ENCODE measurements around the gene DISC1.
"Not testable (repeated sequence)": the region's sequence is repeated elsewhere in the genome, so short reads cannot be mapped to it uniquely, and the experiment has no call there.

The DISC1 gene

DNA sequence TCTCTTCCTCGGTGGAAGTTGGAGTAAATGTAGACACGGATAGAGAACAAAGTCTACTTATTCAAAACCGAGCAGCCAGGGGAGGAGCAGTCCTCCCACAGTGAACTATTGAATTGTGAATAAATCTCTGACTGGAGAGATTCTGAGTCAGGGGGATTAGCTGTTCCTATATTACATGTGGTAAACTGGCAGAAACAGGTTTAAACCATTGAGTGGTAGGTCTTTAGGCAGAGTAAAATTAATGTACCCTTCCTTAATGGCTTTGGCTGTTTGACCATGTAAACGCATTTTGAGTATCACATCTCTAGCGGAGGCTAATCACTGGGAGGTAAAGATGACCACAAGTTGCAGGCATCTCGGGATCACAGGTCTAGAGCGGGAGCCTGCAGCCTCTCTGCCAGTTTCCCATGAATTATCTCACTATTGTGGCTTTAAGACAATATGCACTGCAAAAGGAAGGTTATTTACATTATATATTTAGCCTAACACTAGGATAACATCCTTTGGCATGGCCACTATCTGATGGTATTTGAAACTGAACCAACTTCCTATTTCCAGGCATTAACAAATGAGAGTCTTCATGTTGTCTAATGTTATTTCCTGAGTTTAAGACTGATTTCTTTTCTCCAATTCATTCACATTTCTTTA is 7.9 kb upstream of the DISC1 start:
- no peak for TF ChIP-seq CTCF (IDR thresholded peaks at IDR 0.05; ENCODE audit: extremely low read depth, missing control alignments)
- DNase-seq (ENCODE audit: low spot score) = no peak

DNA sequence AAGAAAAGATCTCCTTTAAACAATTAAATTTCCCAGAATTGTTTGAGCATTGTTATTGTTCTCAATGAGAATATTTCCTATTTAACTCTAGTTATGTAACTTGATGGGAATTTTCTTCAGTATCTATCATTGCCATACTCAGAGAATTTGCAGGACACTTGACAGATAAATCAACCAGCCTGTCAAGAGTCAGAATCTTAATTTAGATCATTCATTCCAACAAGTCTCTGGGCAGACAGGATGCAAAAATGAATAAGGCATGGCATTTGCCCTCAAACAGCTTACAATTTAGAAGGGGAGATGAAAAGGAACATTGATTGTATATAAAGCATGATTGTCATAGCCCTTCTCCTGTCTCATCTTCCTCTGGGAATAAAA is 7.3 kb upstream of the DISC1 start:
- no peak for TF ChIP-seq CTCF (IDR thresholded peaks at IDR 0.05; ENCODE audit: extremely low read depth, missing control alignments)
- DNase-seq (ENCODE audit: low spot score) = no peak

GRCh38 chr1:231625042-231625441 is 1.5 kb upstream of the DISC1 start:
- not testable (repeated sequence) for DNase-seq (ENCODE audit: low spot score)

- TF ChIP-seq CTCF (IDR thresholded peaks at IDR 0.05; ENCODE audit: extremely low read depth, missing control alignments) = no peak
- DNase-seq (ENCODE audit: low spot score) = peak; percentile 30
Measured at GRCh38 chr1:231625975-231626534, 535 bp upstream of the DISC1 start.

- peak; percentile 66 for DNase-seq (ENCODE audit: low spot score)
- no peak for TF ChIP-seq CTCF (IDR thresholded peaks at IDR 0.05; ENCODE audit: extremely low read depth, missing control alignments)
Measured at GRCh38 chr1:231626951-231627614, 493 bp downstream of the DISC1 start.

- peak; percentile 17 for DNase-seq (ENCODE audit: low spot score)
- no peak for TF ChIP-seq CTCF (IDR thresholded peaks at IDR 0.05; ENCODE audit: extremely low read depth, missing control alignments)
Measured at GRCh38 chr1:231628207-231628876, 1.8 kb downstream of the DISC1 start.

GRCh38 chr1:231629132-231629531 is 2.5 kb downstream of the DISC1 start:
- no peak for TF ChIP-seq CTCF (IDR thresholded peaks at IDR 0.05; ENCODE audit: extremely low read depth, missing control alignments)
- DNase-seq (ENCODE audit: low spot score) = peak; percentile 39

Measured in GM20000 (cell line).